Kidney (tissue), 14 donors: ENCODE results near the gene LRBA. TPM values are rescaled to one million over a fixed set of nuclear protein-coding genes. Genes with fewer than 3 reads are reported as not detected.

Experiments
- DNase-seq, 5 donors: peaks; one replicate each; pipeline ENCODE4 v3.0.0-alpha.2; 2013 to 2020
- FAIRE-seq: peaks from 2 replicates; lab custom pipeline; 2012; peaks lifted over from hg19 to GRCh38; lab: Jason Lieb, UNC
- H3K27ac ChIP-seq, 2 donors: one replicate each; pipeline ENCODE4 v1.7.0; 2013; ENCODE audit warnings: low read depth in 2 of 2, low read length in 2 of 2, inconsistent platforms in 1 of 2
- H3K27me3 ChIP-seq: one replicate; pipeline ENCODE4 v1.7.1; 2013; ENCODE audit warnings: low read length, inconsistent platforms; ENCODE audit not compliant: control insufficient read depth, insufficient read depth
- H3K36me3 ChIP-seq, 3 donors: one replicate each; pipeline versions ENCODE4 v1.7.0 to v1.7.1; 2013; ENCODE audit warnings: low read length in 3 of 3, control low read depth in 1 of 3, inconsistent platforms in 1 of 3; ENCODE audit not compliant: insufficient read depth in 3 of 3, control insufficient read depth in 2 of 3
- H3K4me1 ChIP-seq, 3 donors: one replicate each; pipeline versions ENCODE4 v1.7.0 to v1.7.1; 2013; ENCODE audit warnings: low read length in 3 of 3, inconsistent platforms in 1 of 3, low read depth in 1 of 3; ENCODE audit not compliant: control insufficient read depth in 2 of 3, insufficient read depth in 2 of 3
- H3K4me3 ChIP-seq, 3 donors: one replicate each; pipeline versions ENCODE4 v1.7.0 to v1.8.1; 2013; ENCODE audit warnings: low read length in 3 of 3, control low read depth in 1 of 3, inconsistent platforms in 1 of 3
- H3K9ac ChIP-seq, 3 donors: one replicate each; pipeline versions ENCODE4 v1.7.0 to v1.7.1; 2013; ENCODE audit warnings: low read length in 3 of 3, control low read depth in 1 of 3, inconsistent platforms in 1 of 3
- H3K9me3 ChIP-seq, 3 donors: one replicate each; pipeline versions ENCODE4 v1.7.0 to v1.7.1; 2013; ENCODE audit warnings: low read length in 3 of 3, control low read depth in 1 of 3, inconsistent platforms in 1 of 3; ENCODE audit not compliant: control insufficient read depth in 2 of 3, insufficient read depth in 1 of 3
- intact Hi-C: fragments of 100-400 bp; cut with DNase I; formaldehyde crosslinking; loops from one replicate; pipeline ENCODE4 v1.11.1; 2022
- polyA plus RNA-seq: library from polyadenylated mRNA; stranded (reverse); fragments of 350-450 nt; fragmentation: Illumina TruSeq; extraction: RNeasy Lipid Tissue Mini Kit (QIAGEN cat#74804); gene quantifications from one replicate; pipeline ENCODE4 v1.2.3, GENCODE V29; 2014; ENCODE audit warnings: low read depth, low replicate concordance; ENCODE audit not compliant: insufficient read depth
- total RNA-seq: library from RNA; stranded (reverse); fragmentation: NEBNext Ultra II Directional; extraction: Animal tissue kit (Norgen Biotek cat#: 25700); gene quantifications from one replicate; pipeline ENCODE4 v1.2.1, GENCODE V29; 2021
- TF ChIP-seq, protein P1 (sequence below): IDR thresholded peaks from 3 replicates; pipeline ENCODE4 v1.5.1; 2012; ENCODE audit warnings: mild to moderate bottlenecking, moderate library complexity, borderline replicate concordance; ENCODE audit not compliant: insufficient read depth; ENCODE audit errors: extremely low read depth
- donor health status: control.
- donor health status: control.
- donor health status: control.
- donor health status: control.
- donor health status: control.
- donor health status: DM: yes; HTN: yes; CAD: no.
- donor health status: Normal renal cell carcinoma (clear cell type).

LRBA gene
- total and polyA plus RNA-seq, 2 donors from 2014 or later, result 20.3 to 76.7 TPM

GRCh38 chr4:150278206-150278605 lies 736.9 kb downstream of the LRBA start:
- DNase-seq, result no peak
- intact Hi-C loops, result no loop called here
- Histone ChIP-seq H3K4me3 (no peak overlapping the region), H3K27ac (no peak overlapping the region), H3K9ac (no peak overlapping the region), H3K27me3 (no peaks in the 10 kb centered on the region), H3K4me1 (no peaks in the 10 kb centered on the region), H3K36me3 (peaks cover 0 to 12% (median 0%) of the 10 kb centered on the region in 3 donors), H3K9me3 (no peaks in the 10 kb centered on the region)
- TF ChIP-seq, protein P1, sequence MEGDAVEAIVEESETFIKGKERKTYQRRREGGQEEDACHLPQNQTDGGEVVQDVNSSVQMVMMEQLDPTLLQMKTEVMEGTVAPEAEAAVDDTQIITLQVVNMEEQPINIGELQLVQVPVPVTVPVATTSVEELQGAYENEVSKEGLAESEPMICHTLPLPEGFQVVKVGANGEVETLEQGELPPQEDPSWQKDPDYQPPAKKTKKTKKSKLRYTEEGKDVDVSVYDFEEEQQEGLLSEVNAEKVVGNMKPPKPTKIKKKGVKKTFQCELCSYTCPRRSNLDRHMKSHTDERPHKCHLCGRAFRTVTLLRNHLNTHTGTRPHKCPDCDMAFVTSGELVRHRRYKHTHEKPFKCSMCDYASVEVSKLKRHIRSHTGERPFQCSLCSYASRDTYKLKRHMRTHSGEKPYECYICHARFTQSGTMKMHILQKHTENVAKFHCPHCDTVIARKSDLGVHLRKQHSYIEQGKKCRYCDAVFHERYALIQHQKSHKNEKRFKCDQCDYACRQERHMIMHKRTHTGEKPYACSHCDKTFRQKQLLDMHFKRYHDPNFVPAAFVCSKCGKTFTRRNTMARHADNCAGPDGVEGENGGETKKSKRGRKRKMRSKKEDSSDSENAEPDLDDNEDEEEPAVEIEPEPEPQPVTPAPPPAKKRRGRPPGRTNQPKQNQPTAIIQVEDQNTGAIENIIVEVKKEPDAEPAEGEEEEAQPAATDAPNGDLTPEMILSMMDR, result no peak
- no peak for FAIRE-seq

GRCh38 chr4:150268444-150268843 lies 746.6 kb downstream of the LRBA start:
- no peak overlapping the region for H3K9ac ChIP-seq
- intact Hi-C loops, result no loop called here
- no peaks in the 10 kb centered on the region for H3K27me3 ChIP-seq
- TF ChIP-seq, protein P1, result no peak
- DNase-seq, result no peak
- no peak for FAIRE-seq
- H3K9me3 ChIP-seq, result no peaks in the 10 kb centered on the region
- no peak overlapping the region for H3K4me3 ChIP-seq
- no peaks in the 10 kb centered on the region for H3K4me1 ChIP-seq
- no peak overlapping the region for H3K27ac ChIP-seq
- H3K36me3 ChIP-seq, result peaks cover 0 to 4% (median 0%) of the 10 kb centered on the region in 3 donors

- H3K36me3 ChIP-seq, result peaks cover 0 to 4% (median 2%) of the 10 kb centered on the region in 3 donors
- no peaks in the 10 kb centered on the region for H3K9me3 ChIP-seq
- no peak for DNase-seq
- no peaks in the 10 kb centered on the region for H3K27me3 ChIP-seq
- intact Hi-C loops, result no loop called here
- TF ChIP-seq, protein P1, result no peak
- no peak overlapping the region for H3K9ac ChIP-seq
- no peak for FAIRE-seq
- H3K4me3 ChIP-seq, result no peak overlapping the region
- H3K27ac ChIP-seq, result no peak overlapping the region
- no peaks in the 10 kb centered on the region for H3K4me1 ChIP-seq
These were observed 749.3 kb downstream of the LRBA start for GRCh38 chr4:150265806-150266205.

DNA sequence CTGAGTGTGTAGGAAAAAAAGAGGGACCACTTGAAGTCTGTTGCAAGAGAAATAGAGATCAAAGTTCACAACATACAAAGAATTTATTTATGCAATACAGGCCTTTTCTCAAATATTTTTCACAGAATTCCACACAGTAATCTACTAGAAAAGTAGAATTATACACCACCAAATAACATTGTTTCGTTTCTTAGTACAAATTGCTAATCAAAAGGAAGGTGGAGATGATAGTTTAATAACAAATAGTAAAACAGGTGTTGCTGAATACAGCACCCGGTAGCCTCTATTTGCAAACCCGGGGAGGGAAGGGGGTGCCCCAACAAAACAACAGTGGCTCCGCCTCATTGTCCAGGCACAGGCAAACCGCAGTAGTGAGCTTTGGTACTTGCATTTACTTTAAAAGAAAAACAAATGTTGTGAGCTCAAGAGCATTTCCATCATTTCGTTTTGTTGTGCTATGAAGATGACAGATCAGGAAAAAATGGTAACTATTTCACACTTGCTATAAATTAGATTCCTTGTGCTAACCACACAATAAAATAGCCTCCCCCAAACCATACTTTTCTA lies 750.4 kb downstream of the LRBA start:
- Histone ChIP-seq H3K4me3 (no peak overlapping the region), H3K27ac (no peak overlapping the region), H3K27me3 (no peaks in the 10 kb centered on the region), H3K9me3 (no peaks in the 10 kb centered on the region), H3K36me3 (peaks cover 0 to 2% (median 0%) of the 10 kb centered on the region in 3 donors), H3K4me1 (no peaks in the 10 kb centered on the region), H3K9ac (no peak overlapping the region)
- FAIRE-seq, result no peak
- TF ChIP-seq, protein P1, result no peak
- intact Hi-C loops, result no loop called here
- DNase-seq, result no peak
